M059J (cell line): ENCODE results near the gene ACLY. TPM values are rescaled to one million over a fixed set of nuclear protein-coding genes. Genes with fewer than 3 reads are reported as not detected.
"Not testable (repeated sequence)": the region's sequence is repeated elsewhere in the genome, so short reads cannot be mapped to it uniquely, and the experiment has no call there.

ENCODE experiments used
- DNase-seq: peaks from one replicate; pipeline ENCODE4 v3.0.0-alpha.2; 2012; ENCODE audit warnings: low read depth
- total RNA-seq: library from RNA; depleted of rRNA; stranded (reverse); fragments of >200 nt; shearing (Covaris generic); gene quantifications from 2 replicates; pipeline ENCODE4 v1.2.3, GENCODE V29; 2014; rRNA removed

Gene ACLY
- total RNA-seq, 1 experiment from 2014 or later: 151 TPM

DNA sequence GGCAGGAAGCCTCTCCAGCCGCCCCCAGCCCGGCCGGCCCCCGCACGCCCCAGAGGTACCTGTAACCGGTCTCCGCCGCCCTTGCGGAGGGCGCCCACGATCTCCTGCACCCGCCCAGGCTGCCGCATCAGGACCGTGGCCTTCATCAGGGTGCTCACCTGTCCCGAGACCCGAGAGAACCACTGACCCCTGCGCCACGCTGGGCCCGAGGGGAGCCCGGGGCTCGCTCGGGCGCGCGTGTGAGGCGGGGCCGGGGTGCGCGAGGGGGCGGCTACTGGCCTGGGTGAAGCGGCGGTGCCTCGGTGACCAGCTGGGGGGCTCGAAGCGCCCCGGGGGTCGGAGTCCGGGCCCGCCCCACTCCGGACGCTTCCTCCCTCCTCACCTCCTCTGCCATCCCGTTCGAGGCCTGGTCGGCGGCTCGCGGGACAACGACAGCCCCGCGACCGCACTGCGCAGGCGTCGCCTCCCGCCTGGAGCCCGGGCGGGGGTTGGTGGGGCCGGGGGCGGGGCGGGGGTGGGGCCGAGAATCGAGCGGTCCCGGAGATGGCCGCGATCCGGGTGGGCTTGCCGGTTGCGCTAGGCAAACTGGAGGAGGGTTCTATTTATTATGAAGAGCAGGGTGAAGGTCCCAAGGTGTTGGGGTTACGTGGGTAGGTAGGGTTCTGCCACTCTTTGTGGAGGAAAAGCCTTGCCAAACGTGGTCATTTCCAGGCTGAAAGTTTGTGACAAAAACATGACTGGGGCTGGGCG is 82.8 kb downstream of the ACLY start, which contains the start of gene NT5C3B:
TSS of gene NT5C3B (minus strand) at position 433 of the 750 bp plus-strand sequence. CDS start at position 394, 39 bp downstream.
- peak; percentile 43 for DNase-seq

DNA sequence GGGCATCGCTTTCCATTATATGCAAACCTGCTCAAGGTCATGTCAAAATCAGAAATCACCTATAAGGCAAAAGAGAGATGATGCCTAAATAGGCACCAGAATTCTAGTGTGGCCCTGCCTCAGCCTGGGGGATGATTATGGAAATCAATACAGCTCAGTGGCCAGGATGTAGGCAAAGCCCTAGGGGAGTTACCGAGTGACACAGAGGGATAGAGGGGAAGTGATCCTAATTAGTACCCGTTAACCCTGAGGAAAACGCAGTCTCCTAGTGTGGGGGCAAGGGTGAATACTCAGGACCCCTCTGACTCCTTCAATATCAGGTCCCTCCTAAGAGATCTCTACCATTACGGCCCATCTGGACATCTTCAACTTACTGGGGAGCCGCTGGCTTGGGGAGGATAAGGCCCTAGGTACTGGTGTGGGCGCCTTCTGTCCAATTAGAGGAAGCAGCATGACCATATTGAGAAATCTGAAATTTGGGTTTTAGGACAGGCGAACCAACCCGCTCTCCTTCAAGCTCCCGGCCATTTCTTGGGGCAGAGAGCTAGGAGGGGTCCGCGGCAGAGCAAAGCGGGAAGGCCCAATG is 83.4 kb downstream of the ACLY start:
- no peak for DNase-seq

DNA sequence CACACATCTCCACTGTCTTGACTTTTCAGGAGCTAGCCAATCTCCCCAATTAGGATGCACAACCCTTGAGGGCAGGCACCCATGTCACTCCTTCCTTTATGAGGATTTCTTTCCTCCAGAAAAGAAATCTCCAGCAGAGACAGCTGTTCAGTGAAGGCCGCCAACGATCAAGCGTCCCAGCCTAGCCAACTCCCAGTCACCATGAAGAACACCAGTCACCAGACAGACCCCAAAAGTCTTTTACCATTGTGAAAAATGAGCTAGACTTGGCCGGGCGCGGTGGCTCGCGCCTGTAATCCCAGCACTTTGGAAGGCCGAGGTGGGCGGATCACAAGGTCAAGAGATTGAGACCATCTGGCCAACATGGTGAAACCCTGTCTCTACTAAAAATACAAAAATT is 88.8 kb downstream of the ACLY start:
- DNase-seq: not testable (repeated sequence)

DNA sequence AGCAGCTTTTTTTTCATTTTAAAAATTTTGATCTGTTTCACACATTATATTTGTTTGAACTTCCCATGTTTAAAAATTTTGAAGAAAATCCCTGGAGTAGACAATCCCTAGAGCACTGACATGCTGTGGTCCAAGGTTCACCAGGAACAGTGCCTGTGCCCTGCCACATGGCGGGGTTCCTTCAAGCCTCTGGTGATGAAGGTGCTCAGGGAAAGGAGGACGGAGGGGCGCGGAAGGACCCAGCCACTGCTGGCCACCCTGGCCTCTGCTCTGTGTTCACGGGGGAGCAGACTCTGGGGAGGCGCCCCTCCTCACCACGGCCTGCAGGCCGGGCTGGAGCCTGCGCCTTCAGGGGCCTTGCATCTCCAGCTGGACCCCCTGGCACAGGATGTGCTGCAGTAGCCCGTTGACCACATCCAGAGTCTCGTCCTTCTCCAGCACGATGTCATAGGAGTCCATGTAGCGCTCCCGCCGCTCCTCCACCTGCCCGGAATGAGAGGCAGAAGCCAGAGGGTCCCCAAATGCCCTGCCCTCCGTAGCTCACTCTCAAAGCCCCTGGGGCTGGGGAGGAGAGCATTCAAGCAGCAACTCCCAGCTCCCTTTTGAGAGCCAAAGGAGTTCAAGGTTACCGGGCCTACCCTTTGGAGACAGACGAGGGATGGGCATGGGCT is 93.4 kb downstream of the ACLY start:
- no peak for DNase-seq

DNA sequence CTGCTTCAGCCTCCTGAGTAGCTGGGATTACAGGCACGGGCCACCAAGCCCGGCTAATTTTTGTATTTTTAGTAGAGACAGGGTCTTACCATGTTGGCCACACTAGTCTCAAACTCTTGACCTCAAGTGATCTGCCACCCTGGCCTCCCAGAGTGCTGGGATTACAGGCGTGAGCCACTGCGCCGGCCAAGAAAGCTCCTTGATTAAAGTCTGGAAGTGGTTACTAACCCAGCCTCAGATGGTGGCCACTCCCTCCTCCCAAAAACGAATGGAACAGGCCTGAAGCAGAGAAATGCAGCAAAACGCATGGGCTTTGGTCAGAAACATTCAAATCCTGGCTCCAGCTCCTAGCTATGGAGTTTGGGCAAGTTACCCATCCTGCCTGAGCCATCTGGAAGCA is 94.7 kb downstream of the ACLY start:
- DNase-seq: no peak

DNA sequence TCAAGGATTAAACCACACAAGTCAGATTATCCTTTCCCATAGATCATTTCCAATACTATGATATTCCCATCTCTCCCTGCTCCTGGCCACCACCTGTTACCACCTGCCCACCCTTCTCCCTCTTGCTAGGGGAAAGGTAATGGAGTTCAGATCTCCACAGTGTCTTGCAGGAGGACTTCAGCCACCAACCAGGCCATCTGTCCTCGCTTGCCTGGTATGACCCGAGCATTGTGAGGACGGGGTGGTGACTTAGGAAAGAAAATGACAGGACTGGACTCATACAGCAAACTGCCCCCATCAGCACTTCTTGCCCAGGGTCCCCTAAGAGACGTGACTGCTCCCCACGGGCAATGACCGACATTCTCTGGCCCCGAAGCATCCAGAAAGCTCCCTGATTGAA is 95.2 kb downstream of the ACLY start:
- DNase-seq: no peak

DNA sequence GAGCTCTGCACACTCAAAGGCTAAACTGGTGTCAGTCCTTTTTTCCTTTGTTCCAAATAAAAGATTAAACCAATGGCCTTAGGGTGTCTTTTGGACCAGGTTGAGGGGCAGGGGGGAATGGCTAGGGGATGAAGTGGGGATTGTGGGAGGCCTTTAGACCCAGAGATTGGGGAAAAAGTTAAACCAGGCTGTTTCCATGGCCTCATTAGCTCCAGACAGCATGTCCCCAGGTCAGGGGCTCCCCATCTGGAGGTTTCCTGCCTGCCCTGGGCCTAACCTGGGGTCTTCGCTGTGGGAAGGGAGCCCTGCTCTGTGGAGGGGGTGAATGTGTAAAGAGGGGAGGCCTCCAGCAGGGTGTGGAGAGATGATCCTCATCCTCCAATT is 95.6 kb downstream of the ACLY start:
- no peak for DNase-seq

DNA sequence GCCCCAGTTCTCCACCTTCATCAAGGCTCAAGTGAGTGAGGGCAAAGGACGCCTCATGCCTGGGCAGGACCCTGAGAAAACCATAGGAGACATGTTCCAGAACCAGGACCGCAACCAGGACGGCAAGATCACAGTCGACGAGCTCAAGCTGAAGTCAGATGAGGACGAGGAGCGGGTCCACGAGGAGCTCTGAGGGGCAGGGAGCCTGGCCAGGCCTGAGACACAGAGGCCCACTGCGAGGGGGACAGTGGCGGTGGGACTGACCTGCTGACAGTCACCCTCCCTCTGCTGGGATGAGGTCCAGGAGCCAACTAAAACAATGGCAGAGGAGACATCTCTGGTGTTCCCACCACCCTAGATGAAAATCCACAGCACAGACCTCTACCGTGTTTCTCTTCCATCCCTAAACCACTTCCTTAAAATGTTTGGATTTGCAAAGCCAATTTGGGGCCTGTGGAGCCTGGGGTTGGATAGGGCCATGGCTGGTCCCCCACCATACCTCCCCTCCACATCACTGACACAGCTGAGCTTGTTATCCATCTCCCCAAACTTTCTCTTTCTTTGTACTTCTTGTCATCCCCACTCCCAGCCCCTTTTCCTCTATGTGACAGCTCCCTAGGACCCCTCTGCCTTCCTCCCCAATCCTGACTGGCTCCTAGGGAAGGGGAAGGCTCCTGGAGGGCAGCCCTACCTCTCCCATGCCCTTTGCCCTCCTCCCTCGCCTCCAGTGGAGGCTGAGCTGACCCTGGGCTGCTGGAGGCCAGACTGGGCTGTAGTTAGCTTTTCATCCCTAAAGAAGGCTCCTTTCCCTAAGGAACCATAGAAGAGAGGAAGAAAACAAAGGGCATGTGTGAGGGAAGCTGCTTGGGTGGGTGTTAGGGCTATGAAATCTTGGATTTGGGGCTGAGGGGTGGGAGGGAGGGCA is 96.3 kb downstream of the ACLY start:
- no peak for DNase-seq

DNA sequence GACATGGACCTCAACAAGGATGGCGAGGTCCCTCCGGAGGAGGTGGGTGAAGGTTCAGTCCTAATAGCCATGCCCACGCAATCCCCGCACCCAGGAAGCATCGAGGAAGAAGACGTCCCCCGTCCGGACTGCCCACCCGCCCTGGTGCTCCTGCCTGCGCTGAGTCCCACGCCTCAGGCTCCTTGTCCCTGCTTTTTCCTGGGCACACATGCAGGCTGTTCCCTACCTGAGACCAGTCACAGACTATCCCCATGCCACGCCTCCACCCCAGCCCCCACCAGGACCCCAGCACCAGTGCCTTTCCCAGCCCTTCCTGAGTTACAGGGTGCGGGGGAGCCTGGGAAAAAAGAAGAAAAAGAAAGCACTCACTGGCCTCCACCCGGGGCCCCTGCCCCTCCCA is 97.0 kb downstream of the ACLY start:
- no peak for DNase-seq

DNA sequence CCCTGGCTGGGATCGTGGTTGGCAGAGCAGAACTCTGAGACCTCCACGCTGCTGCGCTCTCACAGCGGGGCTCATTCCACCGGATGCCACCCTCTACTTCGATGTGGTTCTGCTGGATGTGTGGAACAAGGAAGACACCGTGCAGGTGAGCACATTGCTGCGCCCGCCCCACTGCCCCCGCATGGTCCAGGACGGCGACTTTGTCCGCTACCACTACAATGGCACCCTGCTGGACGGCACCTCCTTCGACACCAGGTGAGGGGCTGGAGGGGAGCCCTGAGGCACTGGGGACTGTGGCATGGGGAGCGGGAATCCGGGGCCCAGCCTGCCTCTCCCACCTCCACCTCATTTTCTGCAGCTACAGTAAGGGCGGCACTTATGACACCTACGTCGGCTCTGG is 100.7 kb downstream of the ACLY start:
- DNase-seq: no peak

Other genes starting within 250 kb of the ACLY start
- 54.4 and 64.1 TPM in 2 replicates for gene EIF1, start 230.1 kb downstream of the ACLY start, total RNA-seq
- not detected in 2 replicates for gene GAST, start 206.6 kb downstream of the ACLY start, total RNA-seq
- gene HAP1, start 184.3 kb downstream of the ACLY start, total RNA-seq: 0.05 and 0.07 TPM in 2 replicates
- gene JUP, start 132.2 kb downstream of the ACLY start, total RNA-seq: 17.4 and 24.5 TPM in 2 replicates
- 51.6 and 88.8 TPM in 2 replicates for gene P3H4, start 107.0 kb downstream of the ACLY start, total RNA-seq
- 128 and 174 TPM in 2 replicates for gene FKBP10, start 105.9 kb downstream of the ACLY start, total RNA-seq
- 54.9 and 56.2 TPM in 2 replicates for gene NT5C3B, start 82.7 kb downstream of the ACLY start, total RNA-seq
- gene KLHL10, start 81.1 kb downstream of the ACLY start, total RNA-seq: not detected in 2 replicates
- gene KLHL11, start 53.5 kb downstream of the ACLY start, total RNA-seq: 12.1 and 17.1 TPM in 2 replicates
- 0.27 and 1.7 TPM in 2 replicates for gene ODAD4, start 11.7 kb upstream of the ACLY start, total RNA-seq
- gene CNP, start 47.8 kb upstream of the ACLY start, total RNA-seq: 65.8 and 108 TPM in 2 replicates
- 66.6 TPM in 2 replicates for gene DNAJC7, start 98.5 kb upstream of the ACLY start, total RNA-seq
- 46.5 and 48.8 TPM in 2 replicates for gene NKIRAS2, start 101.1 kb upstream of the ACLY start, total RNA-seq
- gene C17orf113, start 131.7 kb upstream of the ACLY start, total RNA-seq: 0.17 and 0.44 TPM in 2 replicates
- gene ZNF385C, start 179.5 kb upstream of the ACLY start, total RNA-seq: 0.81 TPM in 1 of 2 replicates, not detected in the other
- 22.3 TPM in 2 replicates for gene DHX58, start 193.8 kb upstream of the ACLY start, total RNA-seq
- gene KAT2A, start 202.4 kb upstream of the ACLY start, total RNA-seq: 5.7 and 8.6 TPM in 2 replicates
- gene HSPB9, start 203.9 kb upstream of the ACLY start, total RNA-seq: not detected in 2 replicates
- 135 and 138 TPM in 2 replicates for gene RAB5C, start 236.0 kb upstream of the ACLY start, total RNA-seq